Ovary (tissue), 3 donors: ENCODE data around the gene HEXD.

Source experiments
- POLR2A ChIP-seq: fragments of 450-650 bp; IDR thresholded peaks from one replicate; pipeline ENCODE4 v1.6.1; 2017; ENCODE audit warnings: antibody characterized with exemption, mild to moderate bottlenecking, moderate library complexity
- TF ChIP-seq, protein P1 (sequence below), 3 donors: fragments of 450-650 bp in 2 of 3; fragments of 200-600 bp in 1 of 3; IDR thresholded peaks; one replicate each; pipeline versions ENCODE4 v1.5.1 to v1.8.0; 2016 to 2022; ENCODE audit warnings: antibody characterized with exemption in 3 of 3, mild to moderate bottlenecking in 1 of 3
- donor health status: DM: no; HTN: no; CAD: no.

DNA sequence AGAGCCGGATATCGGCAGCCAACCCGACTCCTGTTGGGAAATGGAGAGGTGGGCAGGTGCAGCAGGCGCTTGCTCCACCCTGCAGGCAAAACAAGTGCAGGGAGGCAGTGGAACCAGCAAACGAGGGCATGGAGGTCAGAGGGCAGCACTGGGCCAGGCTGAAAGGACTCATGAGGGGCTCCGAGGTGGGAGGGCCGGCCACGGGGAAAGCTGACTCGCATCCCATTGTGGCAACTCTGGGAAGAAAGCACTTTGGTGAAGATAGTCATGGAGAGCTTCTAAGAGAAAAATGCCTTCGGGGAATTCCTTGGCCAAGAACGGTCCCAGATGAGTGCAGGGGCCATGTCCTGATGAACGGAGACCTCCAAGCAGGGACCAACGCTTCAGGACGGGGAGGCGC lies 28.0 kb downstream of the HEXD start:
- TF ChIP-seq, protein P1, sequence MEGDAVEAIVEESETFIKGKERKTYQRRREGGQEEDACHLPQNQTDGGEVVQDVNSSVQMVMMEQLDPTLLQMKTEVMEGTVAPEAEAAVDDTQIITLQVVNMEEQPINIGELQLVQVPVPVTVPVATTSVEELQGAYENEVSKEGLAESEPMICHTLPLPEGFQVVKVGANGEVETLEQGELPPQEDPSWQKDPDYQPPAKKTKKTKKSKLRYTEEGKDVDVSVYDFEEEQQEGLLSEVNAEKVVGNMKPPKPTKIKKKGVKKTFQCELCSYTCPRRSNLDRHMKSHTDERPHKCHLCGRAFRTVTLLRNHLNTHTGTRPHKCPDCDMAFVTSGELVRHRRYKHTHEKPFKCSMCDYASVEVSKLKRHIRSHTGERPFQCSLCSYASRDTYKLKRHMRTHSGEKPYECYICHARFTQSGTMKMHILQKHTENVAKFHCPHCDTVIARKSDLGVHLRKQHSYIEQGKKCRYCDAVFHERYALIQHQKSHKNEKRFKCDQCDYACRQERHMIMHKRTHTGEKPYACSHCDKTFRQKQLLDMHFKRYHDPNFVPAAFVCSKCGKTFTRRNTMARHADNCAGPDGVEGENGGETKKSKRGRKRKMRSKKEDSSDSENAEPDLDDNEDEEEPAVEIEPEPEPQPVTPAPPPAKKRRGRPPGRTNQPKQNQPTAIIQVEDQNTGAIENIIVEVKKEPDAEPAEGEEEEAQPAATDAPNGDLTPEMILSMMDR (IDR thresholded peaks at IDR 0.05), result no peak
- TF ChIP-seq POLR2A, result no peak
